PFSK-1 (cell line): ENCODE data around the gene CCDC85C.

ENCODE experiments used
- FOXP2 ChIP-seq: optimal IDR thresholded peaks from 2 replicates; pipeline ENCODE3; 2011; ENCODE audit warnings: borderline replicate concordance, control low read depth, inconsistent platforms; ENCODE audit not compliant: insufficient read depth; ENCODE audit errors: extremely low read length, extremely low read depth
- POLR2AphosphoS5 ChIP-seq: IDR thresholded peaks from 2 replicates; pipeline ENCODE4 v1.6.1; 2012; ENCODE audit warnings: low read depth, mild to moderate bottlenecking, control low read depth, low read length, moderate library complexity
- SIN3A ChIP-seq: IDR thresholded peaks from 2 replicates; pipeline ENCODE4 v1.6.1; 2012; ENCODE audit warnings: mild to moderate bottlenecking, low read length, moderate library complexity, borderline replicate concordance; ENCODE audit not compliant: insufficient read depth
- TAF1 ChIP-seq: IDR thresholded peaks from 2 replicates; pipeline ENCODE4 v1.6.1; 2012; ENCODE audit warnings: low read length, control low read depth, borderline replicate concordance; ENCODE audit not compliant: insufficient read depth
- TF ChIP-seq, protein P1 (sequence below), 2 experiments: IDR thresholded peaks; 2 replicates each; pipeline versions ENCODE4 v1.6.1 to v1.8.0; 2011 to 2012; ENCODE audit warnings: low read depth in 2 of 2, low read length in 2 of 2, control low read depth in 1 of 2, inconsistent platforms in 1 of 2, mild to moderate bottlenecking in 1 of 2, moderate library complexity in 1 of 2; ENCODE audit not compliant: insufficient read depth in 1 of 2

The CCDC85C gene

DNA sequence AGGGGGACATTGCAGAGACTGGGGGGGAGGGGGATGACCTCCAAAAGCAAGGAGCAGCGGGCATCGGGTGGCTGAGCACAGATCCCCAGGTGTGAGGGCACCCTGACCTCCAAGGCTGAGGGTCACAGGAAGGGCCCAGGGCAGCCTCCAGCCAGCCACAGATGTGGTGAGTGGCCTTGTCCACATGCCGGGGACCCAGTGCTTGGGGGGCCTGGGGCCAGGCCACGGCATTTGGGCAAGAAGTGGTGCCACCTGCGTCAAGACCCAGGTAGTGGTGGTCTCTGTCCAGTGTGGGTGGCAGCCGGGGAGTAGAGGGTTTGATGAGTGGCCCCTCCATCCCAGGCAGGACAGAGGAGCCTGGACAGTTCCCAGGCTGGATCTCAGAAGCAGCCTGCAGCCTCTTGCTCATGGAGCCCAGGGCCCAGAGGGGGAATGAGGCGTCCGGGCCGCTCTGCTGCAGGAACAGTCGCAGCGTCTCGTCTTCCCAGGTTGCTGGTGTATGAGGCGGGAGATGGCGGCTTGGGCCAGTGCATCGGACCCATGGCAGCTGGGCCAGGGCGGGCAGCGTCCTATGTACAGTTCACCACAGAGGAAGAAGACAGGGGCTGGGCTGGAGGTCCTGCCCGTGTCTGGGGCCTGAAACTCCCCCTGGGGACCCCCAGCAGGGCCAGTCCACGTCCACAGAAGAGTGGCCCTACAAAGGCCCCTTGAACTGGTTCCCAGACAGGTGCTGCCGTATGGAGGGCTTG is 89.3 kb downstream of the CCDC85C start:
- TF ChIP-seq TAF1: no peak
- TF ChIP-seq SIN3A: no peak

DNA sequence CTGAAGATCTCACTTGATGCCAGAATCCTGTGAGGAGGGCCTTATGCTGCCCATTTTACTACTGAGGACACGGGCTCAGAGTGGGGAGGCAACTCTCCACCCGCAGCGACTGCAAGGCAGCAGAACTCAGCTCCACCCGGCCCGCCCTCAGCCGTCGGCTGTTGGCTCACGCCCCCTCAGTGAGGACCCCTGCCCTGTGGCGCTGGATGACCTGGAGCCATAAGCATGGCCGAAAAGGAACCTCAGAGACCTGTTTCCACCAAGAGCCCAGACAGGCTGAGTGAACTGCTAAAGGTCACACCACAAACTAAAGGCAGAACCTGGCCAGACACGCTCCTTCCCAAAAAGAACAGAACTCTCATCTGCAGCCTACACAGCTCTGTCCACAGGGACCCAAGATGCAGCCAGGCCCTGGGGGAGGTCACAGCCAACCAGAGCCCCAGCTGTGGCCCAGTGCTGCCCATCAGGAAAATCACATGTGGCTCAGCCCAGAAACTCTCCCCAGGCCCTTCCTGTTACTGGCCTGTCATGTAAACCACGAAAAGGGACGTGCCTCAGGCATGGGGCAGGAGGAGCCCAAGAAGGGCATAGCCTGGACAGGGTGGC is 90.0 kb downstream of the CCDC85C start:
- TF ChIP-seq POLR2AphosphoS5: no peak
- no peak for TF ChIP-seq FOXP2
- TF ChIP-seq, protein P1, sequence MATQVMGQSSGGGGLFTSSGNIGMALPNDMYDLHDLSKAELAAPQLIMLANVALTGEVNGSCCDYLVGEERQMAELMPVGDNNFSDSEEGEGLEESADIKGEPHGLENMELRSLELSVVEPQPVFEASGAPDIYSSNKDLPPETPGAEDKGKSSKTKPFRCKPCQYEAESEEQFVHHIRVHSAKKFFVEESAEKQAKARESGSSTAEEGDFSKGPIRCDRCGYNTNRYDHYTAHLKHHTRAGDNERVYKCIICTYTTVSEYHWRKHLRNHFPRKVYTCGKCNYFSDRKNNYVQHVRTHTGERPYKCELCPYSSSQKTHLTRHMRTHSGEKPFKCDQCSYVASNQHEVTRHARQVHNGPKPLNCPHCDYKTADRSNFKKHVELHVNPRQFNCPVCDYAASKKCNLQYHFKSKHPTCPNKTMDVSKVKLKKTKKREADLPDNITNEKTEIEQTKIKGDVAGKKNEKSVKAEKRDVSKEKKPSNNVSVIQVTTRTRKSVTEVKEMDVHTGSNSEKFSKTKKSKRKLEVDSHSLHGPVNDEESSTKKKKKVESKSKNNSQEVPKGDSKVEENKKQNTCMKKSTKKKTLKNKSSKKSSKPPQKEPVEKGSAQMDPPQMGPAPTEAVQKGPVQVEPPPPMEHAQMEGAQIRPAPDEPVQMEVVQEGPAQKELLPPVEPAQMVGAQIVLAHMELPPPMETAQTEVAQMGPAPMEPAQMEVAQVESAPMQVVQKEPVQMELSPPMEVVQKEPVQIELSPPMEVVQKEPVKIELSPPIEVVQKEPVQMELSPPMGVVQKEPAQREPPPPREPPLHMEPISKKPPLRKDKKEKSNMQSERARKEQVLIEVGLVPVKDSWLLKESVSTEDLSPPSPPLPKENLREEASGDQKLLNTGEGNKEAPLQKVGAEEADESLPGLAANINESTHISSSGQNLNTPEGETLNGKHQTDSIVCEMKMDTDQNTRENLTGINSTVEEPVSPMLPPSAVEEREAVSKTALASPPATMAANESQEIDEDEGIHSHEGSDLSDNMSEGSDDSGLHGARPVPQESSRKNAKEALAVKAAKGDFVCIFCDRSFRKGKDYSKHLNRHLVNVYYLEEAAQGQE (IDR thresholded peaks at IDR 0.05; ENCODE audit: insufficient read depth in 1 of 2, low read depth in 2 of 2, low read length in 2 of 2): no peak
- TF ChIP-seq SIN3A: no peak
- TF ChIP-seq TAF1: no peak

DNA sequence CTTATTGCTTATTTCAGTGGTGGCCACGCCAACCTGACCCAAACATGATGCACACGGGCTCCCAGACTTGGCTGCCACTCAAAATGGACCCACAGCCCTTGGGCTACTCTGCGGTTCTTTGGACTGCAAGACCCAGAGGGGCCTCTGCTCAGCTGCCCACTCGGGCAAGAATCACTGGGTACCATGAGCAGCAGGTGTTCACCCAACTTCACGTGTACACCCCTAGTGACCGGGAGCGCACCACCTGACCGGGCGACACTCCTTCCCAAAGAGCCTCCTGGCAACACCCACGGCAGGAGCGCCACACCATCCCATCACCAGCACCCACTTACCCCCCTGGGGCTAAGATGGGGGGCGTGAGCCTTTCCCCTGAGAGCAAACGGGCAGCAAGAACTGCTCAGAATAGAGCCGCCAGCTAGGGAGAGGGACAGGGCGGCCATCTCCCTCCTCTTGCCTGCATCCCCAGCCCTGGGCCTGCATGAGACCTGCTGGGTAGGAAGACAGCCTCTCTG is 90.8 kb downstream of the CCDC85C start:
- TF ChIP-seq SIN3A: no peak
- TF ChIP-seq, protein P1 (IDR thresholded peaks at IDR 0.05; ENCODE audit: insufficient read depth in 1 of 2, low read depth in 2 of 2, low read length in 2 of 2): no peak
- TF ChIP-seq TAF1: no peak
- no peak for TF ChIP-seq FOXP2
- no peak for TF ChIP-seq POLR2AphosphoS5

DNA sequence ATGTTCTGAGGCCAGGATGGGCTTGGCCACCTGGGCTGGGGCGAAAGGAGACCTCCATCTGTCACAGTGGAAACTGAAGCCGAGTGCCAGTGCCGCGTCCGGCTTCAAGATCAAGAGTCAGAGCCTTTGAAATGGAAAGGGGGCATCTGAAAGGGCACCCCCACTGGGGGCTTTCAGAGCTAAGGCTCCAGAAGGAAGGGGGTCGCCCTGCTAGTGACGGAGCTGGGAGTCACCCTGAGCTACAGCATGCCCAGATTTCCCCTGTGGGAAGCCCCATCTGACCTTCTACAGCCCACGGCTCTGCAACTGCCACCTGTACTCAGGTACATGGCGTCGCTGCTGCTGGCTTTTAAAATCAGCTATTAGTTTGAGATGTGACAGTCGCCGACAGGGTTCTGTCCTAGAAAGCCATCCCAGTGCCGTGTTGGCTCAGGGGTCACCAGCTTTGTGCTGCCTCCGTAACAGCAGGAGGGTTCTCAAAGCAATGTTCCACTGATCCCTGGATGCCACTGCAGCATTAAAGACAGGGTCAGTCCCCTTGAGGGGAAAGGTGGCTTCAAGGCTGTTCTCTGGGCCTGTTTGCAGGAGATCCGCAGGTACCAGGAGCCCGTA is 91.3 kb downstream of the CCDC85C start:
- TF ChIP-seq POLR2AphosphoS5 (no peak), SIN3A (no peak), TAF1 (no peak), FOXP2 (no peak)
- TF ChIP-seq, protein P1 (IDR thresholded peaks at IDR 0.05; ENCODE audit: insufficient read depth in 1 of 2, low read depth in 2 of 2, low read length in 2 of 2): no peak

DNA sequence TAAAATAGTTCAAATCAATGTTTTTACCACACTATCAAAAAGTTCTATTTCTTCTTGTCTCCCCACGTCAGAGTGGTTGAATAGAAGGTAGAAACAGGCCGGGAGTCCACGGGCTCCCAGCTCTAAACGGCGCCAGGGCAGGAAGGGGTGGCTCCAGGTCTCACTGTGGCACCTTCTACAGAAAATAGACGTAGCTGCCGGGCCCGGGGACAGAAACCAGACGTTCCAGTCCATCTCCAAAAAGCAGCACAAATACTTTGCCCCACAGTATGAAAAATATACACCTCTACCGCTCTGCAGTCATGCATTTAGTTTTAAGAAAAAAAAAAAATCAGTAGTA is 91.9 kb downstream of the CCDC85C start:
- TF ChIP-seq, protein P1 (IDR thresholded peaks at IDR 0.05; ENCODE audit: insufficient read depth in 1 of 2, low read depth in 2 of 2, low read length in 2 of 2): no peak
- TF ChIP-seq FOXP2 (no peak), SIN3A (no peak), POLR2AphosphoS5 (no peak), TAF1 (no peak)
